Middle frontal gyrus (tissue), 1 donor: ENCODE measurements around the gene OR51G2.
"Not testable (repeated sequence)": the region's sequence is repeated elsewhere in the genome, so short reads cannot be mapped to it uniquely, and the experiment has no call there.

Experiments
- DNase-seq: peaks from one replicate; pipeline ENCODE4 v3.0.0-alpha.2; 2015; ENCODE audit warnings: low spot score; ENCODE audit errors: extremely low spot score

OR51G2 gene

GRCh38 chr11:4919250-4919649 is at the start of gene OR51G2:
Gene OR51G2 (minus strand): TSS chr11:4919350. CDS start chr11:4915663, 3,687 bp downstream.
- no peak for DNase-seq

- DNase-seq = no peak
These were observed 43.7 kb upstream of the OR51G2 start for GRCh38 chr11:4962816-4963215.

- no peak for DNase-seq
These were observed 41.7 kb upstream of the OR51G2 start for GRCh38 chr11:4960877-4961276.

GRCh38 chr11:4957396-4957795 is 38.2 kb upstream of the OR51G2 start:
- no peak for DNase-seq

- not testable (repeated sequence) for DNase-seq
These were observed 36.5 kb upstream of the OR51G2 start, which contains the start of gene OR51A2 for GRCh38 chr11:4955613-4956012. Gene OR51A2 (minus strand): TSS chr11:4955713. CDS start chr11:4955713, 0 bp downstream.

- no peak for DNase-seq
These were observed 28.4 kb upstream of the OR51G2 start, which contains the start of gene OR51A4 for GRCh38 chr11:4947505-4947904. Gene OR51A4 (minus strand): TSS chr11:4947605. CDS start chr11:4947100, 505 bp downstream.

GRCh38 chr11:4936745-4937144 is 17.6 kb upstream of the OR51G2 start:
- no peak for DNase-seq

- DNase-seq = no peak
These were observed 13.6 kb upstream of the OR51G2 start for GRCh38 chr11:4932751-4933150.

GRCh38 chr11:4926608-4927007 is 7.5 kb upstream of the OR51G2 start:
- DNase-seq = no peak

GRCh38 chr11:4924239-4924638 is 5.1 kb upstream of the OR51G2 start, which contains the start of gene OR51G1:
Gene OR51G1 (minus strand): TSS chr11:4924339. CDS start chr11:4924339, 0 bp downstream.
- DNase-seq = no peak

- DNase-seq = no peak
These were observed 3.2 kb upstream of the OR51G2 start for GRCh38 chr11:4922304-4922703.

GRCh38 chr11:4921796-4922195 is 2.6 kb upstream of the OR51G2 start:
- DNase-seq = no peak

- DNase-seq = no peak
These were observed 2.6 kb downstream of the OR51G2 start for GRCh38 chr11:4916581-4916980.

- no peak for DNase-seq
These were observed 15.7 kb downstream of the OR51G2 start, which contains the start of gene OR51A7 for GRCh38 chr11:4903484-4903883. Gene OR51A7 (plus strand): TSS chr11:4903783. CDS start chr11:4907370, 3,587 bp downstream.

GRCh38 chr11:4891996-4892640 is 27.0 kb downstream of the OR51G2 start:
- no peak for DNase-seq

GRCh38 chr11:4890279-4890678 is 28.9 kb downstream of the OR51G2 start:
- DNase-seq = no peak

- no peak for DNase-seq
These were observed 31.6 kb downstream of the OR51G2 start for GRCh38 chr11:4887591-4887990.

- no peak for DNase-seq
These were observed 33.0 kb downstream of the OR51G2 start for GRCh38 chr11:4886186-4886585.

GRCh38 chr11:4884361-4884760 is 34.8 kb downstream of the OR51G2 start:
- no peak for DNase-seq

GRCh38 chr11:4882543-4882942 is 36.6 kb downstream of the OR51G2 start:
- DNase-seq = no peak

GRCh38 chr11:4881860-4882500 is 37.2 kb downstream of the OR51G2 start, which contains the start of gene OR51T1:
Gene OR51T1 (plus strand): TSS chr11:4881900. CDS start chr11:4881900, 0 bp downstream.
- no peak for DNase-seq

- DNase-seq = no peak
These were observed 38.0 kb downstream of the OR51G2 start for GRCh38 chr11:4881188-4881587.

- no peak for DNase-seq
These were observed 53.3 kb downstream of the OR51G2 start for GRCh38 chr11:4865855-4866254.
